OCI-LY7 (cell line): ENCODE measurements around the gene FOXO3.

Experiments
- EZH2phosphoT487 ChIP-seq: fragments of 200-600 bp; sonication (generic); IDR thresholded peaks from 2 replicates; pipeline ENCODE4 v1.6.1; 2018; ENCODE audit warnings: low read depth, borderline replicate concordance, mild to moderate bottlenecking, mixed run types, antibody characterized with exemption, low read length, moderate library complexity, mixed read lengths
- TF ChIP-seq, protein P1 (sequence below): fragments of 200-600 bp; sonication (generic); conservative IDR thresholded peaks from 2 replicates; pipeline ENCODE4 v1.5.1; 2014; ENCODE audit warnings: mild to moderate bottlenecking, antibody characterized with exemption, low read length, moderate library complexity, mixed read lengths

GRCh38 chr6:108666656-108667260 is 106.0 kb downstream of the FOXO3 start:
- TF ChIP-seq, protein P1, sequence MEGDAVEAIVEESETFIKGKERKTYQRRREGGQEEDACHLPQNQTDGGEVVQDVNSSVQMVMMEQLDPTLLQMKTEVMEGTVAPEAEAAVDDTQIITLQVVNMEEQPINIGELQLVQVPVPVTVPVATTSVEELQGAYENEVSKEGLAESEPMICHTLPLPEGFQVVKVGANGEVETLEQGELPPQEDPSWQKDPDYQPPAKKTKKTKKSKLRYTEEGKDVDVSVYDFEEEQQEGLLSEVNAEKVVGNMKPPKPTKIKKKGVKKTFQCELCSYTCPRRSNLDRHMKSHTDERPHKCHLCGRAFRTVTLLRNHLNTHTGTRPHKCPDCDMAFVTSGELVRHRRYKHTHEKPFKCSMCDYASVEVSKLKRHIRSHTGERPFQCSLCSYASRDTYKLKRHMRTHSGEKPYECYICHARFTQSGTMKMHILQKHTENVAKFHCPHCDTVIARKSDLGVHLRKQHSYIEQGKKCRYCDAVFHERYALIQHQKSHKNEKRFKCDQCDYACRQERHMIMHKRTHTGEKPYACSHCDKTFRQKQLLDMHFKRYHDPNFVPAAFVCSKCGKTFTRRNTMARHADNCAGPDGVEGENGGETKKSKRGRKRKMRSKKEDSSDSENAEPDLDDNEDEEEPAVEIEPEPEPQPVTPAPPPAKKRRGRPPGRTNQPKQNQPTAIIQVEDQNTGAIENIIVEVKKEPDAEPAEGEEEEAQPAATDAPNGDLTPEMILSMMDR = no peak
- TF ChIP-seq EZH2phosphoT487 = no peak
